Thymus (tissue), 14 donors: Measurements from ENCODE around the gene SPAM1. TPM values are rescaled to one million over a fixed set of nuclear protein-coding genes. Genes with fewer than 3 reads are reported as not detected.
"Not testable (repeated sequence)": the region's sequence is repeated elsewhere in the genome, so short reads cannot be mapped to it uniquely, and the experiment has no call there.

Experiments
- DNase-seq, 9 donors: peaks; one replicate each; pipeline ENCODE4 v3.0.0-alpha.2; 2013; ENCODE audit warnings: low spot score in 9 of 9, low read depth in 6 of 9, missing footprints in 1 of 9
- H3K27ac ChIP-seq, 2 donors: one replicate each; pipeline ENCODE4 v1.5.1; 2013; ENCODE audit warnings: control low read depth in 1 of 2, low read depth in 1 of 2, low read length in 1 of 2, mild to moderate bottlenecking in 1 of 2, moderate library complexity in 1 of 2
- H3K27me3 ChIP-seq, 2 donors: one replicate each; pipeline ENCODE4 v1.5.1; 2013; ENCODE audit warnings: low read length in 1 of 2; ENCODE audit not compliant: control insufficient read depth in 2 of 2, insufficient read depth in 1 of 2
- H3K36me3 ChIP-seq, 2 donors: one replicate each; pipeline ENCODE4 v1.5.1; 2013; ENCODE audit warnings: low read length in 1 of 2, mild to moderate bottlenecking in 1 of 2, moderate library complexity in 1 of 2; ENCODE audit not compliant: control insufficient read depth in 2 of 2, insufficient read depth in 2 of 2
- H3K4me1 ChIP-seq, 2 donors: one replicate each; pipeline ENCODE4 v1.5.1; 2013; ENCODE audit warnings: low read length in 2 of 2; ENCODE audit not compliant: control insufficient read depth in 2 of 2, insufficient read depth in 2 of 2
- H3K4me3 ChIP-seq, 2 donors: one replicate each; pipeline ENCODE4 v1.5.1; 2013; ENCODE audit warnings: low read length in 2 of 2, control low read depth in 1 of 2, mild to moderate bottlenecking in 1 of 2
- H3K9me3 ChIP-seq, 2 donors: one replicate each; pipeline ENCODE4 v1.5.1; 2013; ENCODE audit warnings: low read length in 1 of 2, mild to moderate bottlenecking in 1 of 2; ENCODE audit not compliant: control insufficient read depth in 2 of 2, insufficient read depth in 1 of 2
- WGBS: extraction: QIAGEN DNeasy Blood & Tissue Kit; methylation state at CpG from one replicate; pipeline ENCODE4 v1.1.7; 2013; 5-methylcytosine and 5-hydroxymethylcytosine counted together
- long read RNA-seq, 10 donors: transcript quantifications; one replicate each; lab custom pipeline, GENCODE V29; 2026
- polyA plus RNA-seq: library from polyadenylated mRNA; stranded (reverse); fragments of 200-250 nt; gene quantifications from one replicate; pipeline ENCODE4 v1.2.3, GENCODE V29; 2013
- total RNA-seq: library from RNA; stranded (reverse); fragments of 120-200 nt; gene quantifications from one replicate; pipeline ENCODE4 v1.2.4, GENCODE V29; 2013
- donor health status: healthy.

SPAM1 gene
- total RNA-seq (not detected), polyA plus RNA-seq (0.02 TPM)
- long read RNA-seq, donor 1 = 0 reads
- long read RNA-seq, donor 2 = 0 reads
- long read RNA-seq, donor 3 = 0 reads
- long read RNA-seq, donor 4 = 0 reads
- long read RNA-seq, donor 5 = 0 reads
- long read RNA-seq, donor 6 = 0 reads
- long read RNA-seq, donor 7 = 0 reads
- long read RNA-seq, donor 8 = 0 reads
- long read RNA-seq, donor 9 = 0 reads
- long read RNA-seq, donor 10 = 0 reads

- Histone ChIP-seq H3K36me3 (no peaks in the 10 kb centered on the region), H3K27me3 (no peaks in the 10 kb centered on the region), H3K9me3 (no peaks in the 10 kb centered on the region), H3K4me1 (no peaks in the 10 kb centered on the region), H3K27ac (no peak within 1 kb of the TSS), H3K4me3 (no peak within 1 kb of the TSS)
- no peak for DNase-seq
Observed at GRCh38 chr7:123924941-123925340, at the start of gene SPAM1. Gene SPAM1, plus strand, starts transcription at chr7:123925241. Its CDS starts 28,330 bp downstream, at chr7:123953571.

GRCh38 chr7:123876557-123877256 lies 48.3 kb upstream of the SPAM1 start:
- no peak overlapping the region for H3K4me3 ChIP-seq
- H3K4me1 ChIP-seq = no peaks in the 10 kb centered on the region
- H3K27me3 ChIP-seq = no peaks in the 10 kb centered on the region
- H3K9me3 ChIP-seq = no peaks in the 10 kb centered on the region
- no peak overlapping the region for H3K27ac ChIP-seq
- no peak for DNase-seq
- H3K36me3 ChIP-seq = no peaks in the 10 kb centered on the region
- WGBS = 84% methylated on average over 7 of the region's 7 CpGs

GRCh38 chr7:123879628-123880027 lies 45.4 kb upstream of the SPAM1 start:
- no peak for DNase-seq
- H3K36me3 ChIP-seq = no peaks in the 10 kb centered on the region
- WGBS = 95% methylated on average over 4 of the region's 4 CpGs
- H3K27me3 ChIP-seq = no peaks in the 10 kb centered on the region
- H3K4me1 ChIP-seq = no peaks in the 10 kb centered on the region
- H3K27ac ChIP-seq = no peak overlapping the region
- H3K4me3 ChIP-seq = no peak overlapping the region
- no peaks in the 10 kb centered on the region for H3K9me3 ChIP-seq

GRCh38 chr7:123881300-123881699 lies 43.7 kb upstream of the SPAM1 start:
- H3K27me3 ChIP-seq = no peaks in the 10 kb centered on the region
- H3K27ac ChIP-seq = no peak overlapping the region
- 73% methylated on average over 2 of the region's 2 CpGs for WGBS
- H3K4me1 ChIP-seq = no peaks in the 10 kb centered on the region
- H3K9me3 ChIP-seq = no peaks in the 10 kb centered on the region
- H3K36me3 ChIP-seq = no peaks in the 10 kb centered on the region
- DNase-seq = no peak
- no peak overlapping the region for H3K4me3 ChIP-seq

- H3K27me3 ChIP-seq = no peaks in the 10 kb centered on the region
- H3K4me3 ChIP-seq = no peak overlapping the region
- no peaks in the 10 kb centered on the region for H3K4me1 ChIP-seq
- DNase-seq = no peak
- no peak overlapping the region for H3K27ac ChIP-seq
- no peaks in the 10 kb centered on the region for H3K9me3 ChIP-seq
- H3K36me3 ChIP-seq = no peaks in the 10 kb centered on the region
Observed at GRCh38 chr7:123883154-123883553, 41.9 kb upstream of the SPAM1 start.

- no peaks in the 10 kb centered on the region for H3K36me3 ChIP-seq
- H3K27me3 ChIP-seq = no peaks in the 10 kb centered on the region
- H3K4me1 ChIP-seq = no peaks in the 10 kb centered on the region
- no peaks in the 10 kb centered on the region for H3K9me3 ChIP-seq
- no peak for DNase-seq
- H3K27ac ChIP-seq = no peak overlapping the region
- H3K4me3 ChIP-seq = no peak overlapping the region
Observed at GRCh38 chr7:123888192-123888591, 36.8 kb upstream of the SPAM1 start.

GRCh38 chr7:123894753-123895152 lies 30.3 kb upstream of the SPAM1 start:
- WGBS = 95% methylated on average over 10 of the region's 10 CpGs
- H3K9me3 ChIP-seq, DNase-seq: not testable (repeated sequence)

GRCh38 chr7:123901101-123901500 lies 23.9 kb upstream of the SPAM1 start:
- DNase-seq = no peak
- H3K36me3 ChIP-seq = no peaks in the 10 kb centered on the region
- no peak overlapping the region for H3K4me3 ChIP-seq
- no peaks in the 10 kb centered on the region for H3K4me1 ChIP-seq
- no peaks in the 10 kb centered on the region for H3K27me3 ChIP-seq
- H3K9me3 ChIP-seq = no peaks in the 10 kb centered on the region
- 97% methylated on average over 1 of the region's 1 CpG for WGBS
- H3K27ac ChIP-seq = no peak overlapping the region

More at GRCh38 chr7:123894753-123895152, 30.3 kb upstream of the SPAM1 start:
- not testable (repeated sequence) for H3K4me3 ChIP-seq, H3K27me3 ChIP-seq, H3K36me3 ChIP-seq, H3K27ac ChIP-seq, H3K4me1 ChIP-seq

GRCh38 chr7:123905714-123906113 lies 19.3 kb upstream of the SPAM1 start:
- Histone ChIP-seq H3K4me1 (no peaks in the 10 kb centered on the region), H3K27me3 (no peaks in the 10 kb centered on the region), H3K36me3 (no peaks in the 10 kb centered on the region), H3K27ac (no peak overlapping the region), H3K4me3 (no peak overlapping the region), H3K9me3 (no peaks in the 10 kb centered on the region)
- no peak for DNase-seq
